HG03520 (cell line): ENCODE data around the gene TAS2R14.

Experiments
- ATAC-seq: cut with Tn5 transposase; IDR thresholded peaks from one replicate; pipeline ENCODE4 v1.9.1; 2021; ENCODE audit warnings: mild to moderate bottlenecking, moderate library complexity; ENCODE audit not compliant: unreplicated experiment

Gene TAS2R14

GRCh38 chr12:10910380-10910779, 28.7 kb downstream of the TAS2R14 start:
- ATAC-seq, result no peak

- ATAC-seq, result no peak
Observed at GRCh38 chr12:10909462-10909861, 29.6 kb downstream of the TAS2R14 start, which contains the start of gene TAS2R13. TAS2R13 (minus strand) TSS chr12:10909562; CDS start chr12:10909298, 264 bp downstream.

GRCh38 chr12:10904686-10905085, 34.4 kb downstream of the TAS2R14 start:
- ATAC-seq, result no peak

GRCh38 chr12:10901427-10901826, 37.6 kb downstream of the TAS2R14 start:
- ATAC-seq, result no peak

- no peak for ATAC-seq
Observed at GRCh38 chr12:10900972-10901371, 38.1 kb downstream of the TAS2R14 start.

GRCh38 chr12:10900530-10900929, 38.5 kb downstream of the TAS2R14 start:
- no peak for ATAC-seq

- ATAC-seq, result no peak
Observed at GRCh38 chr12:10896854-10897253, 42.2 kb downstream of the TAS2R14 start.

- ATAC-seq, result no peak
Observed at GRCh38 chr12:10891937-10892336, 47.1 kb downstream of the TAS2R14 start.

GRCh38 chr12:10889226-10889625, 49.8 kb downstream of the TAS2R14 start:
- ATAC-seq, result no peak
